A673 (cell line): ENCODE results near the gene CPAMD8. TPM values are rescaled to one million over a fixed set of nuclear protein-coding genes. Genes with fewer than 3 reads are reported as not detected.

Experiments used
- BruUV-seq: library from RNA; stranded (reverse); fragments of 400-500 nt; replicated peaks from 2 replicates; lab custom pipeline; 2021; lab: Mats Ljungman, UMichigan
- CTCF ChIA-PET: fragments of 300-600 bp; sonication (Branson Sonifier 250); formaldehyde crosslinking; loops from one replicate; lab custom pipeline; 2022; ENCODE audit warnings: antibody characterized with exemption; lab: Charles Lee
- POLR2A ChIA-PET: fragments of 300-600 bp; sonication (Branson Sonifier 250); formaldehyde crosslinking; loops from one replicate; lab custom pipeline; 2022; ENCODE audit warnings: antibody characterized with exemption; ENCODE audit not compliant: low non-redundant PET; lab: Charles Lee
- DNase-seq: peaks from one replicate; pipeline ENCODE4 v3.0.0-alpha.2; 2015; ENCODE audit warnings: low spot score
- H3K27ac ChIP-seq: fragments of 200-600 bp; sonication (generic); 2 replicates; pipeline ENCODE4 v1.5.1; 2016; ENCODE audit warnings: mixed run types, low read depth, mild to moderate bottlenecking, mixed read lengths, antibody characterized with exemption, low read length; ENCODE audit not compliant: poor library complexity, severe bottlenecking
- H3K27me3 ChIP-seq: fragments of 200-600 bp; sonication (generic); replicated peaks from 2 replicates; pipeline ENCODE4 v1.6.1; 2017; ENCODE audit warnings: mixed run types, low read depth, mild to moderate bottlenecking, mixed read lengths, antibody characterized with exemption, low read length; ENCODE audit not compliant: insufficient read depth, poor library complexity
- H3K36me3 ChIP-seq: fragments of 200-600 bp; sonication (generic); 2 replicates; pipeline ENCODE4 v1.6.1; 2016; ENCODE audit warnings: mixed run types, mild to moderate bottlenecking, mixed read lengths, antibody characterized with exemption, low read length; ENCODE audit not compliant: insufficient read depth, poor library complexity, severe bottlenecking
- H3K4me1 ChIP-seq: fragments of 200-600 bp; sonication (generic); 2 replicates; pipeline ENCODE4 v1.6.1; 2017; ENCODE audit warnings: mixed run types, mild to moderate bottlenecking, mixed read lengths, antibody characterized with exemption, low read length; ENCODE audit not compliant: insufficient read depth, poor library complexity, severe bottlenecking
- H3K4me3 ChIP-seq: fragments of 200-600 bp; sonication (generic); 2 replicates; pipeline ENCODE4 v1.5.1; 2016; ENCODE audit warnings: low read depth, mixed run types, mild to moderate bottlenecking, mixed read lengths, low read length; ENCODE audit not compliant: poor library complexity, severe bottlenecking
- H3K9me3 ChIP-seq: fragments of 200-600 bp; sonication (generic); 2 replicates; pipeline ENCODE4 v1.6.1; 2016; ENCODE audit warnings: mixed run types, low read depth, mild to moderate bottlenecking, mixed read lengths, antibody characterized with exemption, low read length; ENCODE audit not compliant: poor library complexity, severe bottlenecking
- CTCF ChIP-seq: fragments of 300-800, 200-600 bp; sonication (generic); conservative IDR thresholded peaks from 2 replicates; pipeline ENCODE4 v1.5.1; 2017; ENCODE audit warnings: low read depth, mild to moderate bottlenecking, antibody characterized with exemption, low read length, moderate library complexity, mixed read lengths
- EZH2 ChIP-seq: fragments of 200-600 bp; sonication (generic); IDR thresholded peaks from 2 replicates; pipeline ENCODE4 v1.6.1; 2017; ENCODE audit warnings: borderline replicate concordance, low read depth, mild to moderate bottlenecking, mixed read lengths, antibody characterized with exemption, low read length; ENCODE audit not compliant: poor library complexity, severe bottlenecking
- intact Hi-C: fragments of 100-400 bp; cut with micrococcal nuclease; formaldehyde crosslinking; loops from one replicate; pipeline ENCODE4 v1.10.0; 2022; ENCODE audit not compliant: unreplicated experiment
- total RNA-seq: library from RNA; stranded (reverse); gene quantifications from 2 replicates; pipeline ENCODE4 v1.2.3, GENCODE V29; 2021

CPAMD8 gene
- total RNA-seq, 1 experiment from 2014 or later: 0.82 TPM

- Histone ChIP-seq H3K27ac (no peak overlapping the region), H3K9me3 (no peaks in the 10 kb centered on the region), H3K36me3 (peaks cover 51% of the 10 kb centered on the region), H3K27me3 (no peaks in the 10 kb centered on the region), H3K4me3 (no peak overlapping the region), H3K4me1 (no peaks in the 10 kb centered on the region)
- CTCF ChIA-PET: interaction anchor here (1.0 to 1.3 kb wide), 2 partner anchors 273 to 338 kb away, joined by 3 read pairs; no protein-coding TSS in a partner anchor
- peak; percentile 68 for DNase-seq
- intact Hi-C loops: loop anchor here (2.0 kb wide), 1 partner anchor 274 kb away; no protein-coding TSS in a partner anchor
- no TSS peak for BruUV-seq
- POLR2A ChIA-PET: interaction anchor here (0.6 kb wide), 1 partner anchor 497 kb away, joined by 3 read pairs; no protein-coding TSS in a partner anchor
- TF ChIP-seq EZH2 (no peak), CTCF (peak; percentile 61)
These were observed 25.8 kb upstream of the CPAMD8 start for GRCh38 chr19:17052439-17052838.

- CTCF ChIA-PET: no interaction called here
- Histone ChIP-seq H3K9me3 (no peaks in the 10 kb centered on the region), H3K4me1 (no peaks in the 10 kb centered on the region), H3K27me3 (no peaks in the 10 kb centered on the region), H3K36me3 (peaks cover 49% of the 10 kb centered on the region), H3K27ac (no peak overlapping the region), H3K4me3 (no peak overlapping the region)
- no TSS peak for BruUV-seq
- no peak for TF ChIP-seq EZH2
- no peak for TF ChIP-seq CTCF
- intact Hi-C loops: no loop called here
- no peak for DNase-seq
- POLR2A ChIA-PET: interaction anchor here (0.6 kb wide), 1 partner anchor 809 kb away, joined by 19 read pairs; no protein-coding TSS in a partner anchor
These were observed 23.2 kb upstream of the CPAMD8 start for GRCh38 chr19:17049711-17050280.

- Histone ChIP-seq H3K9me3 (no peaks in the 10 kb centered on the region), H3K36me3 (peaks cover 47% of the 10 kb centered on the region), H3K4me3 (no peak overlapping the region), H3K4me1 (no peaks in the 10 kb centered on the region), H3K27me3 (no peaks in the 10 kb centered on the region), H3K27ac (no peak overlapping the region)
- BruUV-seq: no TSS peak
- CTCF ChIA-PET: no interaction called here
- intact Hi-C loops: no loop called here
- POLR2A ChIA-PET: no interaction called here
- DNase-seq: no peak
- no peak for TF ChIP-seq EZH2
These were observed 22.4 kb upstream of the CPAMD8 start for GRCh38 chr19:17048885-17049453.
